ENCODE data around the gene MAGI1.
A peak's percentile ranks its signal among the peaks of the same experiment; 100 is the strongest.

Gene MAGI1

DNA sequence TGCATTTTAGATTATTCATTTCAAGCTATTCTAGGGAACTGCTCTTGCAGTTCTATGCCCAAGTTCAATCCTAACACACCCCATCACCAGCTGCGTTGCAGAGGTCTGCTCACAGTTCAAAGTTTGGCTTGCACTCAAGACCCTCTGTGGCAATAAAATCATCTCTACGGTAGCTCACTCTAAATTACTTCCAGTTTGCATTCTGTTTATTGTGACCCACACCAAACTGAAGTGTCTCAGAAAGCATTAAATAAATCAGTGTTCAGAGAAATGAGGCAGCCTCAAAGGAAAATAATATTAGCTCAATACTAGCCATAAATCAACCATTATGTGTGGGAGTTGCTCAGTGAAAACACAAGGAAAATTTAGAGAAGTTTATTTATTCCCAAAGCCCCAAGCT is 250.3 kb downstream of the MAGI1 start:
- TF ChIP-seq GATA3 (IDR thresholded peaks at IDR 0.05; ENCODE audit: low read depth, low read length): no peak
- TF ChIP-seq GATA2 (IDR thresholded peaks at IDR 0.05; ENCODE audit: low read depth, low read length): no peak

DNA sequence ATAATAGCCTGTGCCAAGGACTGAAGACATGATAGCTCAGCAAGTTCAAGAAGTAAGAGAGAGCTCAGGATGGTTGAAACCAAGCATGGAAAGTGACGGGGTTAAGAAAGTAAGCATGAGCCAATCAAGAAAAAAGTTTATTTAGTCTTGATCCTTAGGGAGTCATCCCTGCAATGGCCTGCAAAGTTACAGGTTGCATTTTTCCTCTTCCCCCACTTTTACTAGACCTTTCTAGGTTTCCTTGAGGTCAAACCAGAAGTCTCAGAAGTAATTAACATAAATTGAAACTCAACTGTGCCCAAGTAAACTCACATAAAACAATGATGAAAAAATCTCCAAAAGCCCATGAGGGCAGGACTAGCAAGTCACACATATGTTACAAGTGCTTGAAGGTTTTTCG is 250.9 kb downstream of the MAGI1 start:
- TF ChIP-seq GATA2 (IDR thresholded peaks at IDR 0.05; ENCODE audit: low read depth, low read length): no peak
- TF ChIP-seq GATA3 (IDR thresholded peaks at IDR 0.05; ENCODE audit: low read depth, low read length): no peak

- TF ChIP-seq GATA2 (IDR thresholded peaks at IDR 0.05; ENCODE audit: low read depth, low read length) (no peak), GATA3 (IDR thresholded peaks at IDR 0.05; ENCODE audit: low read depth, low read length) (no peak)
These were observed 251.4 kb downstream of the MAGI1 start for GRCh38 chr3:65787340-65787739.

DNA sequence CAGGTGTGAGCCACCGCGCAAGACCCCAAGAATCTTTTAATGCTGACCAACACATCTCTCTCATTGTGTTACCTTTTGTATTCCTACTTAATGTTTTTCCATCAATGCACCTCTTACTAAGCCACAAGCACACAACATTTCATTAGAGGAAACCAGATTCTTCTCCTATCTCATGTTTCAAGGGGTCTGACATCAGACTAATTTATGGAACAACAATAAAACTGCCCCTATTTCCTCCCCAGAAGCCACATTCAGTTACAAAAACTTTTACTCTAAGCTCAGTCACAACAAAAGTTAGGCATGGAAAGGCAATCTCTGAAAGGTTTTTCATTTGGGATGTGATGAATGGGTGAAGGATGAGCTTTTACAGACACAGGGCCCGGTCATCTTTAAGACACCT is 251.8 kb downstream of the MAGI1 start:
- TF ChIP-seq GATA3 (IDR thresholded peaks at IDR 0.05; ENCODE audit: low read depth, low read length) (no peak), GATA2 (IDR thresholded peaks at IDR 0.05; ENCODE audit: low read depth, low read length) (no peak)

DNA sequence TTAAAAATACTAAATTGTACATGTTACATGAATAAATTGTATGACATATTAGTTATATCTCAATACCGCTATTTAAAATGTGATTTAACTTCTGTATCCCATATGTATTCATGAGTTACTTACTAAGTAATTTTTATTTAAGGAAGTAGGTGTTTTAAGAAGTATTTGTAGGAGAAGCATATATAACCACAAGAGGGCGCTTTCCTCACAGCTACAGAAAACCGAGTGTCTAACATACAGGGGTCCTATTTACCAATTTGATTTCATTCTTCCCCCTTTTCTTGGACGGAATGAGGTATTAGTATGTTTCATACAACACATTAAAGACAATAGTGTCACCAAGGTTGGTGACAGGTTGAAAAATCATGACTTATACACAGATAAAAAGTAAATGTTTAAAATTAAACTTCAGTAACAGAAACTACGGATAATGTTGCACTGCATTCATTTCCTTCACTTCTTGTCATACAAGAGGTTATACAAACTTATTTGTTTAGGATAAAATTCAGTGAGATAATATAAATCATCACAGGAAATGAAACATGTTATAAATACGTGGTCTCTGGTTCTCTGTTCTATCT is 253.6 kb downstream of the MAGI1 start:
- TF ChIP-seq GATA2 (IDR thresholded peaks at IDR 0.05; ENCODE audit: low read depth, low read length) (no peak), GATA3 (IDR thresholded peaks at IDR 0.05; ENCODE audit: low read depth, low read length) (no peak)

DNA sequence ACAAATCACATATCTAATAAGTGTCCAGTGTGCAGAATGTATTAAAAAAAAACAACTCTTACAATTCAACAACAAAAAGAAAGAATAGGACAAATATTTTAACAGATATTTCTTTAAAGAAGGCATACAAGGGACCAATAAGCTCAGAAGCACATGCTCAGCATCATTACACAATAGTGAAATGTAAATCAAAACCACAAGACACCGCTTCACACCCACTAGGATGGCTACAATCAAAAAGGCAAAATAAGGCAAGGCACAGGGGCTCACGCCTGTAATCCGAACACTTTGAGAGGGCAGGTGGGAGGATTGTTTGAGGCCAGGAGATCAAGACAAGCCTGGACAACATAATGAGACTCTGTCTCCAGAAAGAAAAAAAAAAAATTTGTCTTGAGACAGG is 255.6 kb downstream of the MAGI1 start:
- TF ChIP-seq GATA2 (IDR thresholded peaks at IDR 0.05; ENCODE audit: low read depth, low read length) (no peak), GATA3 (IDR thresholded peaks at IDR 0.05; ENCODE audit: low read depth, low read length) (no peak)

DNA sequence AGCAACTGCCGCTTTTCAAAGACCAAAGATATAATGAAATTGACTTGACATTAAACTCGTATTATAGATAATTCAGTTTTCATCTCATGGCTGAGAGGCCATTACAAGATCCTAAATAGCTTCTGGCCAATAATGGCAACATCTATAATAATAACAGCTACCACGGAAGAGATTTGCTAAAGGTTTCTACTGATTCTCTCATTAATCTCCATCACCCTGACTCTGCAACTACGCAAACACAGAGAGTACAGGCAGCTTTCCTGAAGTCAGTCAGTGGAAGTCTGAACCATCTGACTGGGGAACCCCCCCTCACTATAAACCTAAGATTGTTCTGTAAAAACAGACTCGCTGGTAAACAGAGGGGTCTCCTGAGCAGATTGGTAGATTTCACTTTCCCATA is 257.1 kb downstream of the MAGI1 start:
- TF ChIP-seq GATA3 (IDR thresholded peaks at IDR 0.05; ENCODE audit: low read depth, low read length): no peak

GRCh38 chr3:65779390-65779789 is 259.3 kb downstream of the MAGI1 start:
- TF ChIP-seq GATA3 (IDR thresholded peaks at IDR 0.05; ENCODE audit: low read depth, low read length) (no peak), GATA2 (IDR thresholded peaks at IDR 0.05; ENCODE audit: low read depth, low read length) (no peak)

DNA sequence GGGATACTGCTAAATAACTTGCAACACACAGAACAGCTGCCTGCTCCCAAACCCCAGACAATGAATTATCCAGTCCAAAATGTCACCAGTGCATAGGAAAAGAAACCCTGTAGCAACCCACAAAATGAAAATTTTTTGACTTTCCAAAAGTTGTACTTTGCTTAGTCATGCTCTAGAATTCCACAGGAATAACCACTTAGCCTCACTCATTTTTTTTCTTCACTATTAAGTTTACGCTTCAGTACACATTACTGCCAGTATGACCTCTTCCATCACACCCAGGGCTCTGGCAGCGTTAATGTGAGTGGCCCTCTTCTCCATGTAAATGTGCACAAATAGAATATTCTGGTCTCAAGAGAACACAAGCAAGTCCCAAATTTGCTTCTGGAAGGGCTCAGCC is 259.8 kb downstream of the MAGI1 start:
- no peak for TF ChIP-seq GATA3 (IDR thresholded peaks at IDR 0.05; ENCODE audit: low read depth, low read length)
- no peak for TF ChIP-seq GATA2 (IDR thresholded peaks at IDR 0.05; ENCODE audit: low read depth, low read length)

GRCh38 chr3:65777050-65777449 is 261.7 kb downstream of the MAGI1 start:
- TF ChIP-seq GATA2 (IDR thresholded peaks at IDR 0.05; ENCODE audit: low read depth, low read length): no peak
- TF ChIP-seq GATA3 (IDR thresholded peaks at IDR 0.05; ENCODE audit: low read depth, low read length): no peak

- TF ChIP-seq GATA2 (IDR thresholded peaks at IDR 0.05; ENCODE audit: low read depth, low read length) (peak; percentile 5; the same call in 1 of the 2 replicates), GATA3 (IDR thresholded peaks at IDR 0.05; ENCODE audit: low read depth, low read length) (no peak)
These were observed 262.2 kb downstream of the MAGI1 start for GRCh38 chr3:65776494-65776893.

DNA sequence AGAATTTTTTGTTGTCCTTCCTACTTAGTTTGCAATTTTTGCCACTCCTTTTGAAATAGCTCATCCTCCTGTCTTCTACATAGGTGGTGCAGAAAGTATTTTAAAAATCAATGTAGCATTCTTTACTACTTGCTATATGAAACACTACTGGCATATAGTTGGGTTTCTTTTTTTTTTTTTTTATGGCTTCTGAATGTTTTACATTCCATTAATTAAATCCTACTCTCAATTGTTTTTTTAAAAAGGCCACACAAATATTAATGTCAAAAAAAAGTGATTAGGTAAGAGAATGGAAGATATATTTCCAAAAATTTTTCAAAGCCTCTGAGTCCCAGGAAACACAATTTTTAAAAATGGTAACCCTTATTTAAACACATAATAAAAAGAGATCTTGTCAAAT is 262.6 kb downstream of the MAGI1 start:
- TF ChIP-seq GATA3 (IDR thresholded peaks at IDR 0.05; ENCODE audit: low read depth, low read length) (no peak), GATA2 (IDR thresholded peaks at IDR 0.05; ENCODE audit: low read depth, low read length) (no peak)

- TF ChIP-seq GATA3 (IDR thresholded peaks at IDR 0.05; ENCODE audit: low read depth, low read length) (no peak), GATA2 (IDR thresholded peaks at IDR 0.05; ENCODE audit: low read depth, low read length) (no peak)
These were observed 266.0 kb downstream of the MAGI1 start for GRCh38 chr3:65772758-65773157.

DNA sequence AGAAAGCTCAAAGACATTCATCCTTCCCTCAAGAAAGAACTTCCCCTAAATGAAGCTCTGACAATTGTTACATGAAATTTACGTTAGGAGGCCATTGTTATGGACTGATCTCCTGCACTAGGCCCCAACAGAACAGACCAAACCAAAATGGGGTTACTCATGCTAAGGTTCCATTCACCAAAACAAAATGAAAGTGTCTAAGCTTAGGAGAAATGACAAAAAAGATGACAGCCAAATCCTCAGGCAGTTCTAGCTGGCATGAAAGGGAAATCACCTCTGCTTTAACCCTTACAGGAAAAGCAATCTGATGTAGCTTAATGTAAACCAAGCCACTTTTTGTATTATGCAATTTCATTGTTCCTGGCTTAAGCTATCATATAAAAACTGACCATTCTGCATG is 271.2 kb downstream of the MAGI1 start:
- no peak for TF ChIP-seq GATA3 (IDR thresholded peaks at IDR 0.05; ENCODE audit: low read depth, low read length)
- no peak for TF ChIP-seq GATA2 (IDR thresholded peaks at IDR 0.05; ENCODE audit: low read depth, low read length)

DNA sequence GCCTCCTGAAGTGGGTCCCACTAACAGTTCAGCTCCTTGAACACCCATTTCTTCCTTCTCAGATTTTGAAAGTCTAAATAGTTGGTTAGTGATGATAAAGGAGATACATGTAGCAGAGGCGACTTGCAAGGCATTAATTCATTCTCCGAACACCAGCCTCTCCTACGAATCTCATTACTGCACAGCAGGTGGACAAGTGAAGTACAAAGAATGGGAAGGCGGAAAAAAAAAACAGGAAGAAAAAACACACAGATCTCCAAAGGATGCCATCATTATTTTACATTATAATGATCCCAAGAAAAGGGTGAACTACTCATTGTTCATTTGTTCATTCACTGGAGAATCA is 276.5 kb downstream of the MAGI1 start:
- TF ChIP-seq GATA3 (IDR thresholded peaks at IDR 0.05; ENCODE audit: low read depth, low read length) (no peak), GATA2 (IDR thresholded peaks at IDR 0.05; ENCODE audit: low read depth, low read length) (no peak)

All from SH-SY5Y (cell line).